Lower lobe of right lung (tissue), 2 donors: Measurements from ENCODE around the gene NGDN. TPM values are rescaled to one million over a fixed set of nuclear protein-coding genes. Genes with fewer than 3 reads are reported as not detected.

ENCODE experiments used
- ATAC-seq, 2 donors: fragments of 200-7000 bp; cut with Tn5 transposase; one replicate each; pipeline ENCODE4 v1.9.1; 2020 to 2022; ENCODE audit warnings: mild to moderate bottlenecking in 2 of 2, moderate library complexity in 2 of 2
- DNase-seq: peaks from one replicate; pipeline ENCODE4 v3.0.0-alpha.2; 2020
- H3K27ac ChIP-seq: fragments of 200-600 bp; one replicate; pipeline ENCODE4 v1.8.0; 2022
- H3K27me3 ChIP-seq: fragments of 200-600 bp; one replicate; pipeline ENCODE4 v1.8.0; 2022; ENCODE audit warnings: low read depth
- H3K36me3 ChIP-seq: fragments of 200-600 bp; one replicate; pipeline ENCODE4 v1.8.0; 2022; ENCODE audit warnings: mild to moderate bottlenecking
- H3K4me1 ChIP-seq: fragments of 200-600 bp; one replicate; pipeline ENCODE4 v1.8.0; 2022
- H3K4me3 ChIP-seq: fragments of 200-600 bp; one replicate; pipeline ENCODE4 v1.8.0; 2022; ENCODE audit warnings: mild to moderate bottlenecking
- H3K9me3 ChIP-seq: fragments of 200-600 bp; one replicate; pipeline ENCODE4 v1.8.0; 2022
- CTCF ChIP-seq: fragments of 200-600 bp; IDR thresholded peaks from one replicate; pipeline ENCODE4 v1.8.0; 2022; ENCODE audit warnings: antibody characterized with exemption, mild to moderate bottlenecking
- intact Hi-C: fragments of 100-400 bp; cut with DNase I; formaldehyde crosslinking; loops from one replicate; pipeline ENCODE4 v1.11.0; 2022
- total RNA-seq: library from RNA; stranded (reverse); fragmentation: NEBNext Ultra II Directional; extraction: Animal tissue kit (Norgen Biotek cat#: 25700); gene quantifications from one replicate; pipeline ENCODE4 v1.2.1, GENCODE V29; 2021
- donor health status: DM: no; HTN: yes; CAD: no; lungs with severe emphysema.

Gene NGDN
- total RNA-seq, 1 donor from 2014 or later, result 33.3 TPM

GRCh38 chr14:23436327-23437132 lies 33.0 kb upstream of the NGDN start:
- DNase-seq (no peak), ATAC-seq (no peak)
- no peaks in the 10 kb centered on the region for H3K4me1 ChIP-seq
- no peak for TF ChIP-seq CTCF
- H3K4me3 ChIP-seq, result no peak overlapping the region
- no peaks in the 10 kb centered on the region for H3K36me3 ChIP-seq
- H3K27me3 ChIP-seq, result no peaks in the 10 kb centered on the region
- intact Hi-C loops, result no loop called here
- H3K9me3 ChIP-seq, result no peaks in the 10 kb centered on the region
- no peak overlapping the region for H3K27ac ChIP-seq

GRCh38 chr14:23437133-23438100 lies 32.1 kb upstream of the NGDN start:
- H3K4me1 ChIP-seq, result no peaks in the 10 kb centered on the region
- intact Hi-C loops, result no loop called here
- no peaks in the 10 kb centered on the region for H3K27me3 ChIP-seq
- ATAC-seq, result no peak
- H3K4me3 ChIP-seq, result no peak overlapping the region
- no peak for TF ChIP-seq CTCF
- no peaks in the 10 kb centered on the region for H3K36me3 ChIP-seq
- DNase-seq, result no peak
- no peak overlapping the region for H3K27ac ChIP-seq
- no peaks in the 10 kb centered on the region for H3K9me3 ChIP-seq

- no peak for TF ChIP-seq CTCF
- intact Hi-C loops, result no loop called here
- no peaks in the 10 kb centered on the region for H3K27me3 ChIP-seq
- ATAC-seq (no peak), DNase-seq (no peak)
- no peak overlapping the region for H3K4me3 ChIP-seq
- no peaks in the 10 kb centered on the region for H3K4me1 ChIP-seq
- H3K27ac ChIP-seq, result no peak overlapping the region
- no peaks in the 10 kb centered on the region for H3K9me3 ChIP-seq
- H3K36me3 ChIP-seq, result no peaks in the 10 kb centered on the region
Measured at GRCh38 chr14:23438101-23438971, 31.2 kb upstream of the NGDN start.

GRCh38 chr14:23439107-23439835 lies 30.2 kb upstream of the NGDN start:
- H3K36me3 ChIP-seq, result no peaks in the 10 kb centered on the region
- no peak for DNase-seq

More at GRCh38 chr14:23439107-23439835, 30.2 kb upstream of the NGDN start:
- ATAC-seq, result no peak
- no peak for TF ChIP-seq CTCF
- Histone ChIP-seq H3K27me3 (no peaks in the 10 kb centered on the region), H3K4me1 (no peaks in the 10 kb centered on the region), H3K4me3 (no peak overlapping the region), H3K27ac (no peak overlapping the region), H3K9me3 (no peaks in the 10 kb centered on the region)
- intact Hi-C loops, result no loop called here
